ACC112 (cell line): ENCODE measurements around the gene NTM.

ENCODE experiments used
- H2AFZ ChIP-seq: fragments of 200-600 bp; sonication (generic); one replicate; pipeline ENCODE4 v1.6.0; 2017; ENCODE audit warnings: antibody characterized with exemption, low read length; ENCODE audit not compliant: unreplicated experiment
- H3K27ac ChIP-seq: fragments of 200-600 bp; sonication (generic); 2 replicates; pipeline ENCODE4 v1.5.1; 2014; ENCODE audit warnings: low read depth, mild to moderate bottlenecking, antibody characterized with exemption, low read length, moderate library complexity
- H3K27me3 ChIP-seq: fragments of 200-600 bp; sonication (generic); 2 replicates; pipeline ENCODE4 v1.6.1; 2014; ENCODE audit warnings: mild to moderate bottlenecking, antibody characterized with exemption, low read length, moderate library complexity, mixed read lengths; ENCODE audit not compliant: insufficient read depth
- H3K36me3 ChIP-seq: fragments of 200-600 bp; sonication (generic); 2 replicates; pipeline ENCODE4 v1.6.1; 2016; ENCODE audit warnings: mild to moderate bottlenecking, antibody characterized with exemption, low read length, moderate library complexity, mixed read lengths; ENCODE audit not compliant: insufficient read depth
- H3K4me1 ChIP-seq: fragments of 200-600 bp; sonication (generic); one replicate; pipeline ENCODE4 v1.6.1; 2016; ENCODE audit warnings: low read length, mixed read lengths; ENCODE audit not compliant: insufficient read depth, unreplicated experiment, control insufficient read depth
- H3K4me3 ChIP-seq: fragments of 200-600 bp; sonication (generic); 2 replicates; pipeline ENCODE4 v1.5.1; 2014; ENCODE audit warnings: mild to moderate bottlenecking, low read depth, low read length
- H3K79me2 ChIP-seq: fragments of 200-600 bp; sonication (generic); one replicate; pipeline ENCODE4 v1.6.0; 2016; ENCODE audit warnings: low read length; ENCODE audit not compliant: control insufficient read depth, unreplicated experiment, insufficient read depth

The NTM gene

GRCh38 chr11:131498631-131499160 lies 128.3 kb downstream of the NTM start:
- H3K27ac ChIP-seq: no peak overlapping the region

GRCh38 chr11:131499199-131499598 lies 128.8 kb downstream of the NTM start:
- no peak overlapping the region for H3K4me3 ChIP-seq
- H3K36me3 ChIP-seq: no peaks in the 10 kb centered on the region
- no peak overlapping the region for H2AFZ ChIP-seq
- H3K79me2 ChIP-seq: no peaks in the 10 kb centered on the region
- no peak overlapping the region for H3K27ac ChIP-seq
- H3K27me3 ChIP-seq: no peaks in the 10 kb centered on the region
- H3K4me1 ChIP-seq: no peaks in the 10 kb centered on the region

More at GRCh38 chr11:131498631-131499160, 128.3 kb downstream of the NTM start:
- H3K79me2 ChIP-seq: no peaks in the 10 kb centered on the region
- no peak overlapping the region for H2AFZ ChIP-seq
- no peaks in the 10 kb centered on the region for H3K4me1 ChIP-seq
- H3K4me3 ChIP-seq: no peak overlapping the region
- no peaks in the 10 kb centered on the region for H3K36me3 ChIP-seq
- H3K27me3 ChIP-seq: no peaks in the 10 kb centered on the region

DNA sequence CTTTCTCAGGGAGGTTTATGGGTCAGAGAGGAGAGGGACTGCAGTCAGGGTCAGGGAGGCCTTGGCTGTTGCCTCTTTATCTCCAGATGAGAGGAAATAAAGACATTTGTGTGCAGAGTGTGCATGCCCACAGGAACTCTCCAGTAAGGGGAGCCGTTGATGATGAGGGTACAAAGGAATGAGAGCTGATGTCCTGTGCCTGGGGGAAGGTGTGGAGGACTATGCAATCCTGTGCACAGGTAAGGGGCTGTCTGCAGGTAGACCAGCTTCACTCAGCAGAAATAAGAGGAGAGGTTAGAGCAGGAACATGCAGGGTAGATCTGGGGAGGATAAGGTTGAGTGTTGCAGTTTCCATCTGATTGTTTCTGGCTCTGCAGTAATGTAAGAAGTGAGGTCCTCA lies 132.6 kb downstream of the NTM start:
- Histone ChIP-seq H3K27ac (no peak overlapping the region), H3K27me3 (no peaks in the 10 kb centered on the region), H3K4me1 (no peaks in the 10 kb centered on the region), H3K4me3 (no peak overlapping the region), H3K36me3 (no peaks in the 10 kb centered on the region), H2AFZ (no peak overlapping the region), H3K79me2 (no peaks in the 10 kb centered on the region)

DNA sequence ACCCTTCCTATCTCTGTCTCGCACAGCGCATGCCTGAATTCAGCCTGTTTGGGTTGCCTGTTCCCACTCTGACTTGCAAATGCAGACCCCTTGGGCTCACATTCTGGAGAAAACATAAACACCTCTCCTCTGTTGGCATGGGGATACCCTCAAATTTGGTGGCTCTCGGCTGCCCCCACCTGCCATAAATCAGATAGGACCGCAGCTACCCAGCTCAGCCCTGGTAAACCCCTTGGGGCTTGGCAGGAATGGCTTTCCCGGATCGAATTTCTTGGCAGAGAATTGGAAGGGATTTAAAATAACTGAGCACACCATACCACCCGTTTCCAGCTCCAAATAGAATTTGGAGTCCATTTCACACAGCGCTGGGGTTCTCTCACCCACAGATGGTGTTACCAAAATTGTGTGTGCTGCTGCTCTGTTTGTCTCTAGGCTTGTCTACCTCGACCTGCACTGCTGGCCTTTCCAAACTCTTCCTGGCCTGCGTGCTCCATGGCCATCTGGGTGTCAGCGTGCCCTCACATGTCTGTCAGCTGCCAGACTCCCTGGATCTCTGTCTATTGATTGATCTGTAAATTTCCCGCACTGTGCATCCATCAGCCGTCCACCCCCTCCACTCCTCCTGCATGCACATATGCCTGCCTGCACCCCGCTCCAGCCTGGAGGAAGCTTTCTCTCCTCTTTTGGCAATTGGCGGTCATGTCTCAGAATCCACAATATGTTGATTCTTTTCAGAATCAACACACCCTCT lies 134.0 kb downstream of the NTM start:
- no peaks in the 10 kb centered on the region for H3K79me2 ChIP-seq
- no peak overlapping the region for H3K27ac ChIP-seq
- H3K27me3 ChIP-seq: no peaks in the 10 kb centered on the region
- no peaks in the 10 kb centered on the region for H3K36me3 ChIP-seq
- H3K4me1 ChIP-seq: no peaks in the 10 kb centered on the region
- H3K4me3 ChIP-seq: no peak overlapping the region
- no peak overlapping the region for H2AFZ ChIP-seq

DNA sequence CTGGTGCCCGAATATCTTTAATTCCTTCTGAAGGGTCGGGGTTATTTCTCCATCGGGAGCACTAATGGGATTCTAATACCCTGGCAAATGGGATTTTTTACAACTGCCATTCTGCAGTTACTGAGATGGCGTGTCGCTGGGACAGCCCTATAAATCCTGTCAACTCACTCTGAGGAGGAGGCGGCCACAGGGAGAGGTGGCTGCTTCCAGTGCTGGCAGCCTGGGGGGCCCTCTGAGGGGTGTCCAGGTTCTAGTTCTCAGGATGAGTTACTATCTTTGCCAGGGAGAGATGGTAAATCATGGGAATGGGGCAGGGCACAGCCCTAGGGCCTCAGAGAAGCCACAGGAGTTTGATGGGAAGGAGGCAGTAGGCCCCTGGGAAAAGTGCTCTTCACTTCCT lies 135.9 kb downstream of the NTM start:
- H3K4me1 ChIP-seq: no peaks in the 10 kb centered on the region
- H3K4me3 ChIP-seq: no peak overlapping the region
- H3K27ac ChIP-seq: no peak overlapping the region
- H3K36me3 ChIP-seq: no peaks in the 10 kb centered on the region
- H3K27me3 ChIP-seq: no peaks in the 10 kb centered on the region
- H2AFZ ChIP-seq: no peak overlapping the region
- H3K79me2 ChIP-seq: no peaks in the 10 kb centered on the region

DNA sequence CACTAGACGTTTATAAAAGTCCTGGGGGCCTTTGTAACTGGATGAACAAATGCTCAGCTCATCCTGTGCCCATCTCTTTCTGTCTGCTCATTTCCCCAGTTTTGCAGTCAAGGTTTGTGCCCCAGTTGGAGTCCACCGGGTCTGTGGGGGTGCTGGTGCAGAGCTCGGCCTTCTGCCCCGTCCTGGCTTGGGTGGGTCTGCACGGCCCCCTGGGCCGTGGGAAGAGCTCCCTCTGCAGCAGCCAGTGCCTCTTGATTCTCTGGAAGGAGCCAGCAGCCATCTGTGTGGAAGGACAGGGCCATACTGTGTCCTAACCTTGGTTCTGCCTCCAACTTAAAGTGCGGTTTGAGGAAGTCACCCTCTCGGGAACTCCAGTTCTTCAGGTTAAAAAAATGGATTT lies 140.2 kb downstream of the NTM start:
- Histone ChIP-seq H2AFZ (no peak overlapping the region), H3K36me3 (no peaks in the 10 kb centered on the region), H3K4me1 (no peaks in the 10 kb centered on the region), H3K27me3 (no peaks in the 10 kb centered on the region), H3K79me2 (no peaks in the 10 kb centered on the region), H3K4me3 (no peak overlapping the region), H3K27ac (no peak overlapping the region)

DNA sequence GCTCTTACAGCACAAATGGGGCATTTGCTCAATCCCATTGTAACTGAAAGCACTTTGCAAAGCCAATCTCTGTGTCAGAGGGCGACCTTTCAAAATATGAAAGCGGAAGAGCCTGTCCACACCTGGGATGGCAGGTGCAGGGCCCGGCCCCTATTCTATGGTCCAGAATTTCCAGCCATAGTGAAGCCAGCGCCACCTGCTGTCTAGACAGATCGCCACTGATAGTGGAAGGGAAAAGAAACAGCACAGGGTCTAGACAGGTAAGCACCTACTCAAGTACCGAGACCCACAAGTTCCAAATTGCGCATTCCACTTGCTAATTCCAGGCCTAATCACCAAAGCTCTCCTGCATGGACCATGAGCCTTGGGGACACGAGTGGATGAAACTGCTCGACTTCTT lies 141.4 kb downstream of the NTM start:
- H3K27me3 ChIP-seq: no peaks in the 10 kb centered on the region
- H3K27ac ChIP-seq: no peak overlapping the region
- no peaks in the 10 kb centered on the region for H3K4me1 ChIP-seq
- no peak overlapping the region for H2AFZ ChIP-seq
- H3K4me3 ChIP-seq: no peak overlapping the region
- no peaks in the 10 kb centered on the region for H3K79me2 ChIP-seq
- no peaks in the 10 kb centered on the region for H3K36me3 ChIP-seq

DNA sequence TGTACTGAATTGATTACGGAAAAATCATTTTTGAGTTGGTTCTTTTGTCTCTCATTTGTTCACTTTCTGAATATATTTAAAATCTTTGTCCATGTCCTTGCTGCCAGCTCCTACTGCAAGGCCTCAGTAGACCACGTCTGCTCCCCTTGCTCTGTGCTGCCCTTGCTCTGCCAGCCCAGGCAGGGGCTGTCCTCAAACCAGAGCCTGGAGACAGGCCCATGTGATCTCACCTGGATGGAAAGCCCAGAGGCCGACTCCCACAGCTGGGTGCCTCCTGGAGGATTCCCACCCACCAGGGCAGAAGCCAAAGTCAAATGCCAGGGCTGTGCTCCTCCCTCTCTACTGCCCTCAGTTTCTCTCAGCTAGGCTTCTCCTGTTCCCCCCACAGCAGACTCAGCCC lies 141.8 kb downstream of the NTM start:
- Histone ChIP-seq H3K79me2 (no peaks in the 10 kb centered on the region), H3K27me3 (no peaks in the 10 kb centered on the region), H3K4me1 (no peaks in the 10 kb centered on the region), H3K36me3 (no peaks in the 10 kb centered on the region), H3K27ac (no peak overlapping the region), H3K4me3 (no peak overlapping the region), H2AFZ (no peak overlapping the region)

DNA sequence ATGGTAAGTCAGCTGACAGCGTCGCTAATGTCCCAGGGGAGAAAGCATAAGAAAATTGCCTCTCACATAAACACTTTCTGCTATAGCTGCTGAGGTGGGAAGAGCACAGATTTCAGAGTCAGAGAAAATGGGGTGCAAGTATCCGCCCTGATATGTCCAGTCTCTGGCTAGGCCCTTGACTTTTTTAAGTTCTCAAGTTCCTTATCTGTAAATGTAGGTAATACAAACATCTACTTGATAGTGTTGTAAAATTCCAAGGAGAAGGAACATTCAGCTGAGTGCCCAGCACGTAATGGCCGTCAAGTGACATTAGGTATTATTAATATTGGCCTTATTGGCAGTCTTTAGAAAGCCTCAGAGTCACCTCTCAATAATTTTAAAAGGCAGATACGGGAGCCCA lies 143.6 kb downstream of the NTM start:
- H3K79me2 ChIP-seq: no peaks in the 10 kb centered on the region
- no peaks in the 10 kb centered on the region for H3K36me3 ChIP-seq
- no peaks in the 10 kb centered on the region for H3K4me1 ChIP-seq
- H3K4me3 ChIP-seq: no peak overlapping the region
- H2AFZ ChIP-seq: no peak overlapping the region
- no peak overlapping the region for H3K27ac ChIP-seq
- H3K27me3 ChIP-seq: no peaks in the 10 kb centered on the region

DNA sequence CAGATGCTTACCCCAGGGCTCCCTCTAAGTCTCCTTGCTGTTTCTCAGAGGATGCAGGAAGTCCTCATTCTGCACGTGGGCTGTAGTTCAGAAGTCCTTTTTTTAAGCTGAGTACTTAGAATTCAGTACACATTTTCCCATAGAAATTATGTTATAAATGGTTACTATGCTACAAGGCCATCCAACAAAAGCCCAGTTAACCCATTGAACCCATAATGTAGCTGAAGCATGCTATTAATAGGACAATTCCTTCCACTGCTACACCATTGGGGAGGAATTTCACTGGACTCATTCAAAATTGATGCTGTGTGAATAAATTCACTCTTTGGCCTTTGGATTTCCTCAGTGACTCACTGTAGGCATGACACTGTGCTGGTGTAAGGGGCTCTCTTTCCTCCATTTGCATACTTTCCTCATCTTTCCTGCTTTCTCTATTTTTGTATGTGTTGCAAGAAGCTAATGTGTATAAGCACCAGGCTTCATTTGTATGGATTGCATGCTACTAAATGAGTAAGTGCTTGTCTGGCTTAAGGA lies 148.0 kb downstream of the NTM start:
- H2AFZ ChIP-seq: no peak overlapping the region
- H3K4me1 ChIP-seq: no peaks in the 10 kb centered on the region
- H3K36me3 ChIP-seq: no peaks in the 10 kb centered on the region
- no peaks in the 10 kb centered on the region for H3K79me2 ChIP-seq
- no peak overlapping the region for H3K27ac ChIP-seq
- H3K27me3 ChIP-seq: no peaks in the 10 kb centered on the region
- no peak overlapping the region for H3K4me3 ChIP-seq

DNA sequence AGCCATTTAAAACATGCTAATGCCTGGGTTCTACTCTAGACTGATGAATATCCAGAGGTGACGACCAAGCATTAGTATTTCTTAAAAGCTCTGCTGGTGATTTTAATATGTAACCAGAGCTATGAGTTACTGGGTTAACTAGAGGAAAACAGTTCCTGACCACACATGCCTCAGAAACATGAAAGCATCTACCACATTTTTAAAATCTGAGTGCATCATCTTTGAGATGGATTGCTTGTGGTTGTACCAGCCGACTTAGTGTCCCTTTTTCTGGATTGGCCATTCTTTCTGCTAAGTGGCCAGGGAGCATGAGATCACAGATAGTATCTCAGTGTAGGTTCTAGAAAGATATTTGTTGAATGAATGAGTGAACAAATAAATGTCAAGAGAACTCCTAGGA lies 152.4 kb downstream of the NTM start:
- Histone ChIP-seq H2AFZ (no peak overlapping the region), H3K27me3 (no peaks in the 10 kb centered on the region), H3K4me3 (no peak overlapping the region), H3K79me2 (no peaks in the 10 kb centered on the region), H3K36me3 (no peaks in the 10 kb centered on the region), H3K27ac (no peak overlapping the region), H3K4me1 (no peaks in the 10 kb centered on the region)
